ENCODE results near the gene FITM1.
A peak's percentile ranks its signal among the peaks of the same experiment; 100 is the strongest.

The FITM1 gene

DNA sequence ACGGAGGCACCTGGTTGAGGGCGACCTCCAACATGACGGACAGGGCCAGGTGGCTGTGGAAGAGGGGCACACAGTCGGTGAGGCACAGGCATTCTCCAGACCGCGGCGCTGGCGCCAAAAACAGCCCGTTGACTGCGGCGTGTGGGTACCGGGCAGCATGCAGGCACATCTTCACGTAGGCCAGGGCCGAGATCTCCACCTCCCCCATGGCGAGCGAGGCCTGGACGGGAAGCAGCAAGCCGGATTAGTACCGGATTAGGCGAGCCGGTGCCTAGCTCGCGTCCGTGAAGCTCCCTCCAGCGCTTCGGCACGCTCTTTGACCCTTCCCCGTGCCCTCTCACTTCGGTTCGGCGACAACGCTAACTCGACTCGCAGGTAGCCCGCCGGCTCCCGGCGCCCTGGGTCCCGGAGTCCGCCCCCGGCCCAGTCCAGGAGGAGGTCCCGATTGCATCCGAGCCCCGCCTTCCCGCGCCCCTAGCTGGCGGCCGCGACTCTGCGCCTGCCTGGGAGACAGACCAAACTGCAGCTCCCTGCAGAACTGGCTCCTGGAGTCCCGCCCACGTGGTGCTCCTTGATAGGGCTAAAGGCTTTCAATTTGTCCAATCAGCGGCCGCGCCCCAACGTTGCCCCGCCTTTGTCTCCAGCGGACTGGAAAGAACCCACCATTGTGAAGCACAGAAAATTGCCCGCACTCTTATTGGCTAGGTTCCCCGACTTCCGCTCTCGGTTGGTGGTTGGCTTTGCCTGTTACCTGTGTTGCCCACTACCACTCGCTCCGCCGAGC lies 10.8 kb downstream of the FITM1 start, which contains the start of gene EMC9:
EMC9 (minus strand) TSS at position 495 of the 784 bp plus-strand sequence; CDS start at position 208, 287 bp downstream.
- TF ChIP-seq CTBP1 (IDR thresholded peaks at IDR 0.05; ENCODE audit: borderline replicate concordance) (no peak), TARDBP (IDR thresholded peaks at IDR 0.05) (no peak), SUZ12 (IDR thresholded peaks at IDR 0.05) (no peak), L3MBTL2 (conservative IDR thresholded peaks at IDR 0.05) (peak; percentile 44; the same call in 1 of the 2 replicates), ELF4 (IDR thresholded peaks at IDR 0.05) (peak; percentile 58), HDGF (IDR thresholded peaks at IDR 0.05; ENCODE audit: borderline replicate concordance) (0 out of 2 replicates have a peak, but pooled peaks have one; percentile 61), FOXA1 (IDR thresholded peaks at IDR 0.05) (no peak), SP1 (IDR thresholded peaks at IDR 0.05) (no peak), LEF1 (IDR thresholded peaks at IDR 0.05; ENCODE audit: borderline replicate concordance) (no peak), NFRKB (IDR thresholded peaks at IDR 0.05) (no peak), ARNT (IDR thresholded peaks at IDR 0.05) (no peak), FOXM1 (IDR thresholded peaks at IDR 0.05; ENCODE audit: borderline replicate concordance) (no peak), ZNF384 (IDR thresholded peaks at IDR 0.05) (no peak), BHLHE40 (IDR thresholded peaks at IDR 0.05; ENCODE audit: borderline replicate concordance) (no peak), FOXK2 (IDR thresholded peaks at IDR 0.05) (no peak)
- TF ChIP-seq, protein P1, sequence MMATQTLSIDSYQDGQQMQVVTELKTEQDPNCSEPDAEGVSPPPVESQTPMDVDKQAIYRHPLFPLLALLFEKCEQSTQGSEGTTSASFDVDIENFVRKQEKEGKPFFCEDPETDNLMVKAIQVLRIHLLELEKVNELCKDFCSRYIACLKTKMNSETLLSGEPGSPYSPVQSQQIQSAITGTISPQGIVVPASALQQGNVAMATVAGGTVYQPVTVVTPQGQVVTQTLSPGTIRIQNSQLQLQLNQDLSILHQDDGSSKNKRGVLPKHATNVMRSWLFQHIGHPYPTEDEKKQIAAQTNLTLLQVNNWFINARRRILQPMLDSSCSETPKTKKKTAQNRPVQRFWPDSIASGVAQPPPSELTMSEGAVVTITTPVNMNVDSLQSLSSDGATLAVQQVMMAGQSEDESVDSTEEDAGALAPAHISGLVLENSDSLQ (IDR thresholded peaks at IDR 0.05) = peak; percentile 97
- peak; percentile 91 for DNase-seq (ENCODE audit: extremely low spot score)
- CTCF ChIA-PET = interaction anchor here (0.6 to 1.2 kb wide), 5 partner anchors 8 to 79 kb away, joined by 4 to 11 read pairs (median 5); partner anchors contain the start of gene IRF9
- POLR2A ChIA-PET = interaction anchor here (0.6 to 3.0 kb wide), 32 partner anchors 8 to 301 kb away, joined by 3 to 37 read pairs (median 6); partner anchors contain the start of genes CARMIL3, CHMP4A, DCAF11 and FITM1

DNA sequence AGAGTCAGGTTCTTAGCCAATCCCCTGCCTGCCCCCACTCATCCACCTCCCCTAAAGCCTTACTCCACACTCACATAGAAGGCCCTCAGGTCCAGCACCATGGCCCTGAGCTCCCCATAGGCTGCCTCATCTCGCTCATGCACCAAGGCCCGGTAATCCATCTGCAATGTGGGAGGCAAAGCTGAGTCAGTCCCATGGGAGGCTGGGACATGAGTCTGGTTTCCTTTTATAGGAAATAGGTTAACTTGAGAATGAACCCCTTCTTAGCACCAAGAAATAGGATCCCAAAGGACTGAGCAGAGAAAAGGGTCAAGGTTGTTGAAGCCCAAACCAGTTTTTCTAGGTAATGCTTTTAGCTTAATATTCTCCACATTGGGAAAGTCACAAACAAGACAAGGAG lies 13.1 kb downstream of the FITM1 start:
- CTCF ChIA-PET = interaction anchor here (0.6 kb wide), 1 partner anchor 17 kb away, joined by 3 read pairs; no protein-coding TSS in a partner anchor
- no peak for DNase-seq (ENCODE audit: extremely low spot score)
- POLR2A ChIA-PET = interaction anchor here (1.1 to 1.4 kb wide), 3 partner anchors 8 to 29 kb away, joined by 3 to 4 read pairs (median 4); partner anchors contain the start of genes DCAF11, NRL and PSME1
- TF ChIP-seq FOXK2 (IDR thresholded peaks at IDR 0.05) (no peak), BHLHE40 (IDR thresholded peaks at IDR 0.05; ENCODE audit: borderline replicate concordance) (no peak), ELF4 (IDR thresholded peaks at IDR 0.05) (no peak), TARDBP (IDR thresholded peaks at IDR 0.05) (no peak), HDGF (IDR thresholded peaks at IDR 0.05; ENCODE audit: borderline replicate concordance) (no peak), L3MBTL2 (conservative IDR thresholded peaks at IDR 0.05) (no peak), SP1 (IDR thresholded peaks at IDR 0.05) (no peak), NFRKB (IDR thresholded peaks at IDR 0.05) (no peak), LEF1 (IDR thresholded peaks at IDR 0.05; ENCODE audit: borderline replicate concordance) (no peak), FOXM1 (IDR thresholded peaks at IDR 0.05; ENCODE audit: borderline replicate concordance) (no peak), ARNT (IDR thresholded peaks at IDR 0.05) (no peak), SUZ12 (IDR thresholded peaks at IDR 0.05) (no peak), FOXA1 (IDR thresholded peaks at IDR 0.05) (no peak)
- TF ChIP-seq, protein P1 (IDR thresholded peaks at IDR 0.05) = no peak

DNA sequence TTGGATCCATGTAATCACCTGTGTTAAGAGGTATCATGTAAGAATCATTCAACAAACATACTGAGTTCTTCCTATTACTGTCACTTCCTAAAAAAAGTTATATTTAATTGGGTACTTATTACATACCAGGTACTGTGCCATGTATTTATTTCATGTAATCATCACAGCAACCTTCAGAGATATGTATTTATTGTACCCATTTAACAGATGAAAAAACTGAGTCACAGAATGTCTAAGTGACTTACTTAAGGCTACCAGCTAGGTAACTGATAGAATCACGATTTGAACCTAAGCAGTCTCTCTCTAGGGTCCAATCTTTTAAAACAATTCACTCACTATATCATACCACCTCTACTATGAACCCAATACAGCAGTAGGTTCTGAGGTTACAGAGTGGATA lies 14.0 kb downstream of the FITM1 start:
- ChIA-PET CTCF (interaction anchor here (0.5 to 0.6 kb wide), 2 partner anchors 16 to 28 kb away, joined by 3 read pairs; no protein-coding TSS in a partner anchor), POLR2A (interaction anchor here (1.1 to 3.4 kb wide), 3 partner anchors 9 to 29 kb away, joined by 4 to 56 read pairs (median 4); partner anchors contain the start of genes DCAF11, NRL and PSME1)
- TF ChIP-seq HDGF (IDR thresholded peaks at IDR 0.05; ENCODE audit: borderline replicate concordance) (no peak), TARDBP (IDR thresholded peaks at IDR 0.05) (no peak), FOXM1 (IDR thresholded peaks at IDR 0.05; ENCODE audit: borderline replicate concordance) (no peak), BHLHE40 (IDR thresholded peaks at IDR 0.05; ENCODE audit: borderline replicate concordance) (no peak), CTBP1 (IDR thresholded peaks at IDR 0.05; ENCODE audit: borderline replicate concordance) (no peak), FOXA1 (IDR thresholded peaks at IDR 0.05) (no peak), ELF4 (IDR thresholded peaks at IDR 0.05) (no peak), NFRKB (IDR thresholded peaks at IDR 0.05) (no peak), LEF1 (IDR thresholded peaks at IDR 0.05; ENCODE audit: borderline replicate concordance) (no peak), ZNF384 (IDR thresholded peaks at IDR 0.05) (no peak)
- DNase-seq (ENCODE audit: extremely low spot score) = no peak

DNA sequence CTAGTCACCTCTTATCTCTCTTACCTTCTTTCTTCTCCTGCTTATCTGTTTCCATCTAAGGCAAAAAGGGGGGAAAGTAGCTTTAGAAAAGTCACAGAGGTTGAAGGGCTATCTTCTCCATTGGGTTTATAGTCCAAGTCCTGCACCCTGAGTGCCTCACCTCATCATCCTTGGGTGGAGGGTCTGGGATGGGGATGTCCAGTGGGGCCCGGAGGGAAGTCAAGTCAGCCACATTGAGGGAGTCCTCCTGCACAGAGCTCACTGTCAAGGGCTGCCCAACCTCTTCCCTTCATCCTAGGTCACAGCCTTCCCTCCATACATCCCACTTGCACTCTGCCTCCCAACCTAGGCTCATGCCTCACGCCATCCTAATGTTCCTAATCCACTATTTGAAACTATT lies 14.8 kb downstream of the FITM1 start:
- no peak for DNase-seq (ENCODE audit: extremely low spot score)
- ChIA-PET POLR2A (interaction anchor here (1.5 to 4.2 kb wide), 5 partner anchors 7 to 253 kb away, joined by 3 to 56 read pairs (median 26); partner anchors contain the start of genes DCAF11, IRF9, NRL and NYNRIN), CTCF (interaction anchor here (2.8 kb wide), 1 partner anchor 16 kb away, joined by 19 read pairs; the partner anchor contains the start of gene IRF9)
- TF ChIP-seq, protein P1 (IDR thresholded peaks at IDR 0.05) = no peak
- TF ChIP-seq ARNT (IDR thresholded peaks at IDR 0.05) = no peak

DNA sequence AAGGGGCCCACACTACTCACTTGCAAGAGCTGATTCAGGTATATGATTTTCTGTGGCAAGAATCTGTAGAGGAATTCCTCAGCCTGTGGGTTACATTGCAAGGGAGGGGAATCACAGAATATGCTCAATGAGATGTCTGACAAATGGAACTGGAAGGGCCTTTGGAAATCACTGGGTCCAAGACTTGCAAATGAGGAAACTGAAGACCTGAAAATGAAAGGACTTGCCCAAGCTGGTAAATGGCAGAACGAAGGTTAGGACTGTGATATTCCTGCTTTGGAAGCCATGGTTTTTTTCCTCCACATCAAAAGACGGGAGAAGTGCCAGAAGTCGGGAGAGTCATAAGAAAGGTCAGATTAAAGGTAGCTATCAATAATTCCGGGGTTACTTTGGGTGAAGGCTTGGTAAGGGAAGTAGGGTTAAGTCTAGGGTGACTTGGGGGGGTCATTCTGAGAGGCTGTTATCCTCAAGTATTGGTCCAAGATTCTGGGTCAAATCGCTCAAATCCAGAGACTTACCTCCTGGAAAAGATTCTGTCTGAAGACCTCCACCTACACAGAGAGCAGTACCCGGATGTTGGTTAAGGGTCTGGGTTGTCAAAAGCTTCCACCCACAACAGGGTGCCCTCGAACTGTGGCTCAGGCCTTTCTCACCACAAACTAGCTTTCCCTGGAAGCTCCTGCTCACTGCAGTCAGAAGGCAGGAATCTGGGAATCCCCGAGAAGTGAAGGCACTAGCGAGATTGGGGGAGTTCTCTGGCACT lies 15.4 kb downstream of the FITM1 start:
- no peak for TF ChIP-seq SUZ12 (IDR thresholded peaks at IDR 0.05)
- TF ChIP-seq ELF4 (IDR thresholded peaks at IDR 0.05) = no peak
- TF ChIP-seq FOXK2 (IDR thresholded peaks at IDR 0.05) = no peak
- TF ChIP-seq FOXM1 (IDR thresholded peaks at IDR 0.05; ENCODE audit: borderline replicate concordance) = no peak
- no peak for TF ChIP-seq ARNT (IDR thresholded peaks at IDR 0.05)
- TF ChIP-seq, protein P1 (IDR thresholded peaks at IDR 0.05) = no peak
- TF ChIP-seq L3MBTL2 (conservative IDR thresholded peaks at IDR 0.05) = no peak
- TF ChIP-seq BHLHE40 (IDR thresholded peaks at IDR 0.05; ENCODE audit: borderline replicate concordance) = no peak
- TF ChIP-seq NFRKB (IDR thresholded peaks at IDR 0.05) = no peak
- no peak for TF ChIP-seq TARDBP (IDR thresholded peaks at IDR 0.05)
- no peak for DNase-seq (ENCODE audit: extremely low spot score)
- POLR2A ChIA-PET = interaction anchor here (0.7 to 4.2 kb wide), 18 partner anchors 8 to 253 kb away, joined by 3 to 56 read pairs (median 7); partner anchors contain the start of genes CHMP4A, DCAF11, IPO4 and IRF9
- CTCF ChIA-PET = interaction anchor here (0.6 to 3.6 kb wide), 4 partner anchors 15 to 220 kb away, joined by 6 to 19 read pairs (median 12); partner anchors contain the start of gene IRF9
